Inflammatory macrophage (primary cell): ENCODE measurements around the gene MIF4GD.
"Not testable (repeated sequence)": the region's sequence is repeated elsewhere in the genome, so short reads cannot be mapped to it uniquely, and the experiment has no call there.

Experiments
- DNase-seq, 2 donors: peaks; one replicate each; pipeline ENCODE4 v3.0.0-alpha.2; 2020 to 2022

MIF4GD gene

DNA sequence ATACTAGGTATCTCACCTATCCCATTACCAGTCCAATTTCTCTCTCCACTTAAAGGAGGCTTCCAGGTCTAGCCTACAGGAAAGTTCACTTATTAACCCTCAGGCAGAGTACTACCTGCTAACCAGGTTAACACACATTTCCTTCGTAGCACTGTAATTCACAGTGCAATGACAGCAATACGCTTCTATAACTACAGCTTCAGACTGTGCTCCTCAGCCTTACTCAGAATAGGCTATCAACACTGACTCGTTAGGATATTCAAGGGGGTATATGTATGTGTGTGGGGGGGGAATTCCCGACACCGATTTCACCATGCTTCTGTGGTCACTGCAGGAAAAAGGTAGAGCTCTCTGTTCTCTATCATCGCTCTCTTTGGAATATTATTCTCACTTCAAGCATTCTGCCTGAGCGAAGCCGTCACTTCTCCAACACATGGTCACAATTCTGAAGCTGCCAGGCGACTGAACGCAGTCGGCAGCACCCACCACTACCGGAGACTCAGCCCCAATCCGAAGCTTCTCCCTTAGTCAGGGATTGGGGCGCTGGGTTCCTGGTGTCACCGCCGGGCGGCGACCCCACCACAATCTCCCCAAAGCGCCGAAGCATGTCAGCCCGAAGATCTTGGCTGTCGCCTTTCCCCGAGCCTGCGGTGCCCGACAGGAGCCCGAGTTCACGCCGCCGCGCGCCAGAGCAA is 10.2 kb downstream of the MIF4GD start:
- DNase-seq = peak in 1 of 2 donors; percentile 58

GRCh38 chr17:75257228-75257627 is 13.8 kb downstream of the MIF4GD start:
- not testable (repeated sequence) for DNase-seq

- peak in 1 of 2 donors; percentile 50 for DNase-seq
These were observed 14.9 kb downstream of the MIF4GD start for GRCh38 chr17:75255954-75256698.

- DNase-seq = no peak
These were observed 18.8 kb downstream of the MIF4GD start for GRCh38 chr17:75252039-75252816.

DNA sequence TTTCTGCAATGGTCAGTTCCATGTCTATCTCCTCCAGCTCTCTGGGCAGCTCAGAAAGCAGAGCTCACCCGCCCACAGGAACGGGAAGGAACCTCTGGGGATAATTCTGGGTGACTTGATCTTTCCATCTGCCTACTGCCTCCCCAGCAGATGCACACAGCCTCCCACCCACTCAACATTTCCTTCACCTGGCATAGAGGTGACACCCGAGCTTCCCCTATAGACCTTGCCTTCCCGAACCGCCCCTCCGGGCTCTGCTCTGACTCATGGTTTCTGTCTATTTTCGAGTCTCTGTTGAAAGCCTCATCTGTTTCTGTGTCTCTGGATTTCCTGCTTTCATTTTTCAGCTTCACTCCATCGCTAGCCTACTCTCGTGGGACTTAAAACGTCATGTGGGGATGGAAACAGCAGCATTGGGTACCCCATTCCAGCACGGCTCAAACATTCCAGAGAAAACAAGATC is 21.0 kb downstream of the MIF4GD start:
- peak; percentile 59 to 76 for DNase-seq

- DNase-seq = no peak
These were observed 21.5 kb downstream of the MIF4GD start for GRCh38 chr17:75249564-75249963.

DNA sequence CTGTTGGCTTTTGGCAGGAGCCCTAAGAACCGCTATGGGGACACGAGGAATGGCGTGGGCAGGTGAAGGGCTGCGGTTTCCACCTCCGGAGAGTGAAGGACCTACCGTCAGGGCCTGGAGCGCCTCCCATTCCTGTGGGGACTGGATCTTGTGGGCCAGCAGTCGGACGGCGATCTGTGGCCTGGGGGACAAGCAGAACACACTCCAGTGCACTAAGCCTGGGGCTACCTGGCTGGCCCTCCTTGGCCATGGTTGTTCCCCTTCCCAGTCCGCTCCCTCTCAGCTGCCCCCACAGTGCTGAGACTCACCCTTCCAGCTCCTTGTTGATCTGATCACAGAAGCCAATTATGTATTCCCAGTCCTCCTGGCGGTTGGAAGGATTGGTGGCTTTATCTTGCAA is 24.6 kb downstream of the MIF4GD start:
- DNase-seq = no peak

DNA sequence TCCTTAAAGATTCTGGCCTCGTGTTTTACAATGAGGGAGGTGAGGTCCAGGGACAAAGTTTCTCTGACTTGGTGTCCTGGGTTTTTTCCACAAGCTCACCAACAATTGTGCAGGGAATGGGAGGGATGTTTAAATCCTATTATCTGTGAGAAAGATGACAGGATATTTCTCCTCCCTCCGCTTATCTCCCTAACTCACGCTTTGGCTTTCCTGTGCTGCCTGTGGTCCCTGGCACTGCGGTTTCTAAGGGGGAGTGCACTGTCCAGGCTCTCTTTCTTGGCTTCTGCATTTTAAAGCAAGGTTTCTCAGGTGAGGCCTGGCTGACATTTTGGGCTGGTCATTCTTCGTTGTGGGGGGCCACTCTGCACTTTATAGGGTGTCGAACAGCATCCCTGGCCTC is 26.0 kb downstream of the MIF4GD start:
- DNase-seq = no peak

DNA sequence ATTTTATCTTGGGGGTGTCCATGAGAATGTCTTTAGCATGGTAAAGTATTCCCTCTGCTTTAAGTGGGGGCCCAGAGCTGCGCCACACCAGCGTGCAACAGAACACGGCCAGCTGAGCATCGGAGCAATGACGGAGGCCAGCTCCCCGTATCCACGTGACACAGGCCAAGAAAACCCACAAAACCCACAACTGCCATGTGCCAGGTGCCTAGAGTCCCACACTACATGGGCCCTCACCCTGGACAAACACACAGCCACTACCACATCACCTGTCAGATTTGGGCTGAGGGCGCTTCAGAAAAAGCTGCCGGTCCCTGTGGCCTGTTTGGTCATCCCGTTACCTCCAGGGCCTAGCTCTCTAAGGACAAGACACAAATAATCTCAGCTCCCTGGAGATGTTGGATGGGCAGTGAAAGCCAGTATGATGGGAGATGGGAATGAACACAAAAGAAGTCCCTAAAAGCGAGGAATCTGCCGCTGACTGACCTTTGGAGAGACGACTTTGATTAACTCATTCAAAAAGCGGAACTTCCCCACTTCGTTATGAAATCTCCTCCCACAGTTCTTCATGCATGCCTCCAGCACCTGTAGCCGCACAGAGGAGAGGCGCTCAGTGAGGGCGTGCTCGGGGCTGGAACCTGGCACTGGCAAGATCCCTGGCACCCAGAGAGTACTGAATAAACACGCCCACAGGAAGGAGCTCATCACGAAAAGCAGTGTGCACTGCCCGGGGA is 26.7 kb downstream of the MIF4GD start:
- DNase-seq = peak; percentile 81 to 85

- peak; percentile 35 to 51 for DNase-seq
These were observed 28.5 kb downstream of the MIF4GD start for GRCh38 chr17:75242461-75243042.

DNA sequence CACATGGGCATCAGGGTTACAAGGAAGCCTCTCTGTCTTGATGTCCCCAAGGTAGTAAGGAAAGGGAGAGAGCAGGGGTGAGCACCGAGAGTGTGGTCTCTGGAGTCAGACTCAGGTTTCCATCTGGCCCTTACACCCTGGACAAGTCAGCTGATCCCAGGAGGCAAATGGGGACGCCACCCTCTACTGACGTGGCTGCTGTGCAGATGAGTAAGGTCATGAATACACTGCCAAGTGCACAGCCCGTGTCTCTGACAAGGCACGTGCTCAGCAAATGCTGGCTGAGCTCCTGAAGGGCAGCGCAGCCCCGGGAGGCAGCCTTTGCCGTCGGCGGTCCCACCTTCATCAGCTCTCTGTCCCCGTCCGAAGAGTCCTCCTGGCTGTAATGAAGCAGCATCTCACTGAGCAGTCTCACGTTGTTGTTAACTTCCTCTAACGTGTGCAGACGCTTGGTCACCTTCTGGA is 29.0 kb downstream of the MIF4GD start:
- DNase-seq = no peak

DNA sequence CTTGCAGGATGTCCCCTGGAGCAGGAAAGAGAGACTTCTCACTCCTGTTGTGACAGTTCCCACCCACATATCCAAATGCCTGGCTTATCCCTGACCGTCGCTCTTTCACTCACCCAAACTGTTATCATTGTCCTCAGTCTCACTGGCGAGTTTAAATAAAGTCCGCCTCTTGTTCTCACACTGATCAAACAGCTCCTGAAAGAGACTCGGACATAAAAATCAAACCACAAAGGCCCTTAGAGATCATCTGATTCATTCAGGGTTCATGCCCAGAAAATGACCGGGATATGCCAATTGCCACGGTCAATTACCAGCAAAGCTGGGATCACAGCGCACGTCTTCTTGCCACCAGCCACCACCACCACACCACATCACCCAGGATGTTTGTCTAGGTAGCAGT is 29.5 kb downstream of the MIF4GD start:
- DNase-seq = no peak

DNA sequence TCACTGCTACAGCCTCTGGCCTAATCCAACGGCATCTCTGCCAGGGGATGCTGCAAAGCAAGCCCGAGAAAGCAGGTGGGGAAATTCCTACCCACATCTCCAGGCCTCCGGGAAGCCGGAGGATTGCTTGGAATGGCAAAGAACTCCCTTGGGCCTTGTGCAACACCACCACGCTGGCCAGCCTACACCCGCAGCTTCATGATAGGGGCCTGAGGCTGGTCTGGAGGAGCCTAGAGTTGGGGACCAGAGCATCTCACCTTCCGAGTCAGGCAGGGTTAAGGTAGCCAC is 29.9 kb downstream of the MIF4GD start:
- DNase-seq = no peak

DNA sequence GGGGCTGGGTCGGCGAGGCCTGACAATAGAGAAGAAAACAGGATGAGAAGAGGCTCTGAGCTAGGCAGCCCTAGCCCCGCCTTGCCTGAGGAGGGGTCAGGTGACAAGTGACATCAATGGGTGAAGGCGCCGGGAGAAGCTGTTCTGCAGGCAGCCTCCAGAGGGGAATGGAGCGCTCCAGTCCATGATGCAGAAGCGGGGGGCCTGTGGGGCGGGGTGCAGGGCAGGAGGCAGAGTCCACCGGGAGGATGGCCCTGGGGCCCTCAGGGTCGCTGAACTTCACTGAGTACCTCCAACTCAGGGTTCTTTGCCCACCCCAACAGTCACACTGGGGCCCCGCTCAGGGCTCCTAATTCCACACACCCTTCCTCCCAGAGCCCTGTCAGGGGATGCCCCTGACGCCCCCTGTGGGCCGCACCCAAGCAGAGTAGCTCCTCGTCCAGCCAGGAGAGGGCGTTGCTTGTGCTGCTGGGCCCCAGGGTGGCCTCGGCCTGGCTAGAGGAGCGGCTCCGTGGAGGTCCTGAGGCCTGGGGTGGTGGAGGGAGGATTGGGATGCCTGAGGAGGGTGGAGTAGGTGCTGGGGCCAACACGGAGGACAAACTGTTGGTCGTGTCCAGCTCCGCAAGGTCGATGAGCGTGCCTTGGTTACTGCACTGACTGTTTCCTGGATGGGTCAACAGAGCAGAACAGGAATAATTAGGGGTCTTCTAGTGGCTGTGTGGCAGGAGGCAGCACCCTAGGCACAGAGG is 30.5 kb downstream of the MIF4GD start:
- peak; percentile 30 to 47 for DNase-seq

- DNase-seq = no peak
These were observed 31.1 kb downstream of the MIF4GD start for GRCh38 chr17:75239778-75240393.

- DNase-seq = no peak
These were observed 31.8 kb downstream of the MIF4GD start for GRCh38 chr17:75239214-75239613.

- peak; percentile 63 to 73 for DNase-seq
These were observed 32.3 kb downstream of the MIF4GD start for GRCh38 chr17:75238684-75239191.

DNA sequence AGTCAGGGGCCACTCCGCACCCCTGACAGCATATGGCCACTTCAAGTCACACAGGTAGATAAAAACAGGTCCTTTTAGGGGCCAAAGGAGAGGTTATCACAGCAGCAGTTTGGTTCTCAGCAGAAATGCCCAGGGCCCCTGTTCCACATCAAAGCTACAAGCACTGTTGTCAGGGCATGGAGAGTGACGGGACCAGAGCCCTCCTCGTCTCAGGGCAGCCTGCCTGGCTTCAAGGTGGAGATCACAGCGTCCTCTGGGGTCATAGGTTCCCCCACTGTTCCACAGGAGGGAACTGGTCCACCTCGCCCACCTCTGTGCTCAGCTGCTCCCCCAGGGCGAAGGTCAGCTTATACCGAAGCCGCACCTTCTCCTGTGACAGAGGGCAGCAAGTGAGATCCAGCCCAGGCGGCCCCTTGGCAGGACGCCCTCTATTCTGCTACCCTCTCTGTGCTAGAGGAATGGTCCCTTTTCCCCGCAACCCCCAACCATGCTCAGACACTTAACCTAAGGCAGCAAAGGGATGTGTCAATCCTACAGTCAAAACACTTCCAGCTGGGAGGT is 32.9 kb downstream of the MIF4GD start:
- no peak for DNase-seq

DNA sequence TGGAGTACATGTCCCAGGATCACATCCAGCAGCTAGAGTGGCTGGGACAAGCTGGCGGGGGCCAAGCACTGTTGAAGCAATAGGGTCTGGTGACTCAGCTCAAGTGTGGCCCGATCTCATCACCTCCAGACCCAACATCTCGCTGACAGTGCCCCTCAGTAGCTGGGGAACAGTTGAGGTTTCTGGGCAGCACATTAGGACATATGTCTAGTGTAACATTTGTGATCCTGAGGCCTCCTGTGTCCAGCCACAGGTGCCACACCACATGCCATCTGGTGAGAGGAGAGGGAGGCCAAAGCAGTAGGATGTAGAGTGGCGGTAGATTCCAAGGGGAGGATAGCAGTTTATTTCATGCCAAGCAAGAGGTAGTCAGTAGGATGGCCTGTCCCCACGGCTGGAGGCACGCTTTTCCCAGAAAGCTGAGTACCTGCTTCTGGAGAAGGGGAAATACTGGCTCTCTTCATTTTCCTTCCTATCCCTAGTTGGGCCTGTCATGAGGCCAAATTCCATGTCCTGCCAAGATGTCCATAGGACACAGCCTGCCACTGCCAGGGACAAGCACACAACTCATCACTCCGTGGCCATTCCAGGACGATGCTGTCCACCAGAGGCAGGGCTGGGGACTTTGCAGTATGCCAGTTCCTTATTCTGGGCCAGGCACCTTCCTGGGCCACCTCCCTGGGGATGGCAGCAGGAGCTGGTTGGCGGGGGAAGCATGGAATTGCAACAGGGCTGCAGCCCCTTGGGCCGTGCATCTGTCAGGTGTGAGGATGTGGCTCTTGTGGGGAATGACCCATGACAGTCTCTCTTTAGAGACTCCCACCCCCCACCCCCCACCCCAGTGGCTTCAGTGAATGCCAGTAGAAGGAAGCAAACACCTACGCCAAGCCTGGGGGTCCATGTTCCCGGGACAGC is 33.7 kb downstream of the MIF4GD start:
- DNase-seq = no peak
